CD4-positive, alpha-beta T cell (primary cell): ENCODE data around the gene C11orf91. TPM values are rescaled to one million over a fixed set of nuclear protein-coding genes. Genes with fewer than 3 reads are reported as not detected.

Experiments
- ATAC-seq: fragments of 200-7000 bp; cut with Tn5 transposase; one replicate; pipeline ENCODE4 v1.10.0; 2022; ENCODE audit warnings: mild to moderate bottlenecking; ENCODE audit not compliant: poor library complexity
- CTCF ChIA-PET: fragments of 350-600 bp; sonication (Branson Sonifier 250); formaldehyde crosslinking; loops from one replicate; lab custom pipeline; 2021; ENCODE audit warnings: antibody characterized with exemption, inconsistent platforms; lab: Charles Lee
- POLR2A ChIA-PET: fragments of 350-600 bp; sonication (Branson Sonifier 250); formaldehyde crosslinking; loops from one replicate; lab custom pipeline; 2021; ENCODE audit warnings: antibody characterized with exemption, inconsistent platforms; lab: Charles Lee
- DNase-seq, 14 experiments: peaks; one replicate each; pipeline ENCODE4 v3.0.0-alpha.2; 2013 to 2020; ENCODE audit warnings: mixed read lengths in 2 of 14
- H3K27ac ChIP-seq, 2 donors: one replicate each; pipeline versions ENCODE4 v1.5.1 to v1.7.0; 2013; ENCODE audit warnings: low read length in 2 of 2, low read depth in 1 of 2, mild to moderate bottlenecking in 1 of 2
- H3K27me3 ChIP-seq, 2 experiments: 1 replicate in 1 of 2; 2 replicates in 1 of 2; pipeline versions ENCODE4 v1.6.1 to v1.7.0; 2013; ENCODE audit warnings: low read length in 2 of 2, control low read depth in 1 of 2, mild to moderate bottlenecking in 1 of 2, moderate library complexity in 1 of 2; ENCODE audit not compliant: insufficient read depth in 2 of 2, control insufficient read depth in 1 of 2
- H3K36me3 ChIP-seq: one replicate; pipeline ENCODE4 v1.6.1; 2013; ENCODE audit warnings: low read length, control low read depth; ENCODE audit not compliant: insufficient read depth
- H3K4me1 ChIP-seq: one replicate; pipeline ENCODE4 v1.6.1; 2013; ENCODE audit warnings: low read length, control low read depth; ENCODE audit not compliant: insufficient read depth
- H3K4me3 ChIP-seq: one replicate; pipeline ENCODE4 v1.5.1; 2013; ENCODE audit warnings: mild to moderate bottlenecking, low read length, moderate library complexity
- H3K9me3 ChIP-seq, 2 experiments: 1 replicate in 1 of 2; 2 replicates in 1 of 2; pipeline versions ENCODE4 v1.6.1 to v1.7.0; 2013; ENCODE audit warnings: low read length in 2 of 2, mild to moderate bottlenecking in 2 of 2, control low read depth in 1 of 2, moderate library complexity in 1 of 2; ENCODE audit not compliant: control insufficient read depth in 1 of 2, insufficient read depth in 1 of 2
- H3K27ac Mint-ChIP-seq: one replicate; pipeline ENCODE4 v1.8.0; 2020; ENCODE audit warnings: mixed read lengths
- H3K27me3 Mint-ChIP-seq: one replicate; pipeline ENCODE4 v1.8.0; 2021; ENCODE audit warnings: mixed read lengths
- H3K36me3 Mint-ChIP-seq: one replicate; pipeline ENCODE4 v1.8.0; 2021; ENCODE audit warnings: low read depth, mixed read lengths
- H3K4me1 Mint-ChIP-seq: one replicate; pipeline ENCODE4 v1.8.0; 2021; ENCODE audit warnings: low read depth, mixed read lengths
- H3K4me3 Mint-ChIP-seq: one replicate; pipeline ENCODE4 v1.8.0; 2020; ENCODE audit warnings: mild to moderate bottlenecking, mixed read lengths
- H3K9me3 Mint-ChIP-seq: one replicate; pipeline ENCODE4 v1.8.0; 2020; ENCODE audit warnings: mixed read lengths
- CTCF ChIP-seq: fragments of 200-600 bp; IDR thresholded peaks from one replicate; pipeline ENCODE4 v1.8.0; 2022; ENCODE audit warnings: antibody characterized with exemption, mild to moderate bottlenecking
- intact Hi-C, 2 experiments: fragments of 100-400 bp; cut with DNase I in 1 of 2; cut with micrococcal nuclease in 1 of 2; formaldehyde crosslinking; loops; one replicate each; pipeline versions ENCODE4 v1.15.1 to v1.9.0; 2023 to 2025; cut with DNase I, micrococcal nuclease
- total RNA-seq, 174 experiments: library from RNA in 2 of 174; stranded (reverse) in 2 of 174; gene quantifications; one replicate each; pipeline ENCODE4 v1.2.3 and lab custom pipeline; 2021 to 2026

C11orf91 gene
- total RNA-seq, 2 experiments from 2014 or later, result 0.45 TPM; not detected in 1

GRCh38 chr11:33724644-33725035 lies 24.0 kb upstream of the C11orf91 start:
- Mint-ChIP-seq H3K27me3 (no peaks in the 10 kb centered on the region), H3K4me1 (peaks cover 46% of the 10 kb centered on the region), H3K36me3 (peaks cover 20% of the 10 kb centered on the region), H3K4me3 (no peak overlapping the region), H3K27ac (no peak overlapping the region), H3K9me3 (no peaks in the 10 kb centered on the region)
- TF ChIP-seq CTCF, result no peak
- Histone ChIP-seq H3K9me3 (no peaks in the 10 kb centered on the region), H3K4me3 (no peak overlapping the region), H3K4me1 (peaks cover 17% of the 10 kb centered on the region), H3K27ac (no peak overlapping the region), H3K27me3 (no peaks in the 10 kb centered on the region), H3K36me3 (peaks cover 24% of the 10 kb centered on the region)
- ChIA-PET POLR2A (interaction anchor here (1.0 kb wide), 1 partner anchor 24 kb away, joined by 3 read pairs; the partner anchor contains the start of gene C11orf91), CTCF (interaction anchor here (0.9 kb wide), 1 partner anchor 9 kb away, joined by 3 read pairs; no protein-coding TSS in a partner anchor)
- ATAC-seq (no peak), DNase-seq (no peak)
- intact Hi-C loops, result no loop called here

- H3K36me3 Mint-ChIP-seq, result peaks cover 30% of the 10 kb centered on the region
- H3K4me3 Mint-ChIP-seq, result no peak overlapping the region
- CTCF ChIA-PET, result no interaction called here
- H3K27me3 Mint-ChIP-seq, result no peaks in the 10 kb centered on the region
- no peak for TF ChIP-seq CTCF
- intact Hi-C loops, result no loop called here
- Histone ChIP-seq H3K4me3 (no peak overlapping the region), H3K27ac (no peak overlapping the region), H3K4me1 (peaks cover 17% of the 10 kb centered on the region), H3K36me3 (peaks cover 33% of the 10 kb centered on the region), H3K27me3 (no peaks in the 10 kb centered on the region), H3K9me3 (no peaks in the 10 kb centered on the region)
- no peak overlapping the region for H3K27ac Mint-ChIP-seq
- H3K4me1 Mint-ChIP-seq, result peaks cover 42% of the 10 kb centered on the region
- ATAC-seq, result no peak
- DNase-seq, result no peak
- POLR2A ChIA-PET, result interaction anchor here (1.0 kb wide), 1 partner anchor 23 kb away, joined by 3 read pairs; the partner anchor contains the start of gene C11orf91
- H3K9me3 Mint-ChIP-seq, result no peaks in the 10 kb centered on the region
Measured at GRCh38 chr11:33723238-33723881, 22.7 kb upstream of the C11orf91 start.

- Histone ChIP-seq H3K27ac (no peak overlapping the region), H3K27me3 (no peaks in the 10 kb centered on the region), H3K36me3 (peaks cover 35% of the 10 kb centered on the region), H3K4me3 (no peak overlapping the region), H3K4me1 (peaks cover 17% of the 10 kb centered on the region), H3K9me3 (no peaks in the 10 kb centered on the region)
- intact Hi-C loops, result no loop called here
- Mint-ChIP-seq H3K4me3 (no peak overlapping the region), H3K4me1 (peaks cover 38% of the 10 kb centered on the region), H3K9me3 (no peaks in the 10 kb centered on the region), H3K36me3 (peaks cover 36% of the 10 kb centered on the region), H3K27ac (no peak overlapping the region), H3K27me3 (no peaks in the 10 kb centered on the region)
- POLR2A ChIA-PET, result interaction anchor here (1.1 kb wide), 1 partner anchor 14 kb away, joined by 4 read pairs; the partner anchor contains the start of gene CD59
- no peak for ATAC-seq
- peak in 1 of 14 experiments; percentile 36 for DNase-seq
- TF ChIP-seq CTCF, result no peak
- CTCF ChIA-PET, result interaction anchor here (0.6 kb wide), 1 partner anchor 711 kb away, joined by 3 read pairs; no protein-coding TSS in a partner anchor
Measured at GRCh38 chr11:33722590-33723234, 22.1 kb upstream of the C11orf91 start.
